Trophoblast cell (in vitro differentiated cells and primary cell): ENCODE results near the gene PEPD.
A peak's percentile ranks its signal among the peaks of the same experiment; 100 is the strongest.

Experiments used
- DNase-seq, 2 donors: peaks; one replicate each; pipeline ENCODE4 v3.0.0-alpha.2; 2016
- H2AFZ ChIP-seq: 2 replicates; pipeline ENCODE4 v1.6.1; 2013; ENCODE audit warnings: low read length, moderate library complexity, mild to moderate bottlenecking; ENCODE audit not compliant: insufficient read depth, poor library complexity
- H2AK5ac ChIP-seq: 2 replicates; pipeline ENCODE4 v1.6.1; 2013; ENCODE audit warnings: mild to moderate bottlenecking, low read length
- H2BK120ac ChIP-seq: 2 replicates; pipeline ENCODE4 v1.6.1; 2013; ENCODE audit warnings: low read length, mild to moderate bottlenecking, moderate library complexity; ENCODE audit not compliant: insufficient read depth, poor library complexity
- H2BK12ac ChIP-seq: 2 replicates; pipeline ENCODE4 v1.6.1; 2013; ENCODE audit warnings: mild to moderate bottlenecking, low read length, moderate library complexity
- H2BK5ac ChIP-seq: 2 replicates; pipeline ENCODE4 v1.6.1; 2013; ENCODE audit warnings: low read length, low read depth, moderate library complexity, mild to moderate bottlenecking; ENCODE audit not compliant: poor library complexity
- H3K14ac ChIP-seq: 2 replicates; pipeline ENCODE4 v1.6.1; 2013; ENCODE audit warnings: mild to moderate bottlenecking, low read length
- H3K18ac ChIP-seq: 2 replicates; pipeline ENCODE4 v1.6.1; 2013; ENCODE audit warnings: mild to moderate bottlenecking, low read length
- H3K23ac ChIP-seq: 2 replicates; pipeline ENCODE4 v1.6.1; 2013; ENCODE audit warnings: low read length
- H3K27ac ChIP-seq: 2 replicates; pipeline ENCODE4 v1.5.1; 2013; ENCODE audit warnings: low read depth, mild to moderate bottlenecking, inconsistent platforms, low read length, moderate library complexity
- H3K27me3 ChIP-seq: 2 replicates; pipeline ENCODE4 v1.6.1; 2013; ENCODE audit warnings: inconsistent platforms, mild to moderate bottlenecking, low read length, moderate library complexity; ENCODE audit not compliant: insufficient read depth
- H3K36me3 ChIP-seq, 2 experiments: 1 replicate in 1 of 2; 2 replicates in 1 of 2; pipeline ENCODE4 v1.6.1; 2013; ENCODE audit warnings: low read length in 2 of 2, mild to moderate bottlenecking in 2 of 2, moderate library complexity in 1 of 2; ENCODE audit not compliant: insufficient read depth in 2 of 2, control insufficient read depth in 1 of 2
- H3K4ac ChIP-seq: 2 replicates; pipeline ENCODE4 v1.6.1; 2013; ENCODE audit warnings: low read depth, mild to moderate bottlenecking, low read length, moderate library complexity
- H3K4me1 ChIP-seq, 2 experiments: 1 replicate in 1 of 2; 2 replicates in 1 of 2; pipeline ENCODE4 v1.6.1; 2013; ENCODE audit warnings: low read length in 2 of 2, mild to moderate bottlenecking in 2 of 2, moderate library complexity in 1 of 2; ENCODE audit not compliant: insufficient read depth in 2 of 2, control insufficient read depth in 1 of 2
- H3K4me2 ChIP-seq: 2 replicates; pipeline ENCODE4 v1.6.1; 2013; ENCODE audit warnings: inconsistent platforms, mild to moderate bottlenecking, low read length, moderate library complexity
- H3K4me3 ChIP-seq: 2 replicates; pipeline ENCODE4 v1.5.1; 2013; ENCODE audit warnings: mild to moderate bottlenecking, low read depth, low read length, inconsistent platforms
- H3K79me1 ChIP-seq: one replicate; pipeline ENCODE4 v1.6.1; 2013; ENCODE audit warnings: low read length
- H3K79me2 ChIP-seq: 2 replicates; pipeline ENCODE4 v1.6.1; 2013; ENCODE audit warnings: low read length, mild to moderate bottlenecking; ENCODE audit not compliant: control insufficient read depth, insufficient read depth, poor library complexity
- H3K9ac ChIP-seq: 2 replicates; pipeline ENCODE4 v1.6.1; 2013; ENCODE audit warnings: mild to moderate bottlenecking, low read length
- H3K9me3 ChIP-seq: 2 replicates; pipeline ENCODE4 v1.6.1; 2013; ENCODE audit warnings: low read depth, mild to moderate bottlenecking, control low read depth, inconsistent platforms, low read length; ENCODE audit not compliant: insufficient read depth
- H4K12ac ChIP-seq: 2 replicates; pipeline ENCODE4 v1.6.1; 2013; ENCODE audit warnings: low read depth, mild to moderate bottlenecking, low read length, moderate library complexity
- H4K8ac ChIP-seq: 2 replicates; pipeline ENCODE4 v1.6.1; 2013; ENCODE audit warnings: low read depth, mild to moderate bottlenecking, low read length, moderate library complexity
- H4K91ac ChIP-seq: one replicate; pipeline ENCODE4 v1.6.1; 2013; ENCODE audit warnings: low read depth, mild to moderate bottlenecking, low read length, moderate library complexity
- WGBS: extraction: QIAGEN DNeasy Blood & Tissue Kit; methylation state at CpG from one replicate; pipeline ENCODE4 v1.1.7; 2013; ENCODE audit warnings: missing lambda C conversion rate; ENCODE audit not compliant: insufficient read length, insufficient coverage; ENCODE audit errors: extremely low coverage; 5-methylcytosine and 5-hydroxymethylcytosine counted together

Gene PEPD

DNA sequence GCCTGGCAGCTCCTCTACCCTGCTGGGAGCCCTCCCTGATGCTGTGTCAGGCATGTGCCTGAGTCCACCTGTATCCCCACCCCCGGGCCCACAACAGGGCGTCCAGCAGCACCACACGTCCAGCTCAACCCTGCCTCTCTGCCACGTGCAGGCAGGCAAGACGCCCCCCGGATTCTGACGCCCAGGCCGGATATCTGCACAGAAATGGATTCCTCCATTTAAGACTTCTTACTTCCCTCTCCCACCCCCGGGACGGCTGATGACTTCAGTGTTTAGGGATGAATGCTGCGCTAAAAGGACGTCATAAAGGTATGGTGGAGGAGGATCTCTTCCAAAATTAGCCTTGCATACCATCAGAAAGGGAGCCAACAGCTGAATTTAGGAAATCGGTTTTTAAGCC is 10.2 kb downstream of the PEPD start:
- Histone ChIP-seq H3K4ac (no peak overlapping the region), H3K4me1 (peaks cover 15 to 18% of the 10 kb centered on the region in 2 experiments), H4K12ac (no peak overlapping the region), H3K4me2 (no peak overlapping the region), H3K27ac (no peak overlapping the region), H3K23ac (no peak overlapping the region), H2AFZ (no peak overlapping the region), H3K9me3 (peaks cover under 1% of the 10 kb centered on the region), H3K4me3 (no peak overlapping the region), H4K8ac (no peak overlapping the region), H4K91ac (no peak overlapping the region), H3K79me2 (no peaks in the 10 kb centered on the region), H2BK12ac (no peak overlapping the region), H3K14ac (no peak overlapping the region), H3K18ac (no peak overlapping the region), H3K9ac (no peak overlapping the region), H2BK5ac (no peak overlapping the region), H2BK120ac (no peak overlapping the region), H3K79me1 (no peaks in the 10 kb centered on the region), H2AK5ac (no peak overlapping the region), H3K27me3 (no peaks in the 10 kb centered on the region), H3K36me3 (peaks cover 0 to 2% of the 10 kb centered on the region in 2 experiments)
- WGBS: no CpG with 5 or more reads among the region's 13 CpGs
- DNase-seq: peak in 1 of 2 donors; percentile 25

- Histone ChIP-seq H3K36me3 (peaks cover 0 to 2% of the 10 kb centered on the region in 2 experiments), H3K9me3 (peaks cover 4% of the 10 kb centered on the region), H3K4me3 (no peak overlapping the region), H2BK5ac (no peak overlapping the region), H3K27ac (no peak overlapping the region), H2AFZ (no peak overlapping the region), H3K23ac (no peak overlapping the region), H2BK12ac (no peak overlapping the region), H2BK120ac (no peak overlapping the region), H4K8ac (no peak overlapping the region), H3K4me1 (peaks cover 15 to 18% of the 10 kb centered on the region in 2 experiments), H3K9ac (no peak overlapping the region), H3K14ac (no peak overlapping the region), H3K79me2 (no peaks in the 10 kb centered on the region), H4K12ac (no peak overlapping the region), H3K18ac (no peak overlapping the region), H3K4me2 (no peak overlapping the region), H3K79me1 (no peaks in the 10 kb centered on the region), H4K91ac (no peak overlapping the region), H3K4ac (no peak overlapping the region), H2AK5ac (no peak overlapping the region), H3K27me3 (no peaks in the 10 kb centered on the region)
- no peak for DNase-seq
- WGBS: no CpG with 5 or more reads among the region's 11 CpGs
These were observed 11.0 kb downstream of the PEPD start for GRCh38 chr19:33510462-33511194.

DNA sequence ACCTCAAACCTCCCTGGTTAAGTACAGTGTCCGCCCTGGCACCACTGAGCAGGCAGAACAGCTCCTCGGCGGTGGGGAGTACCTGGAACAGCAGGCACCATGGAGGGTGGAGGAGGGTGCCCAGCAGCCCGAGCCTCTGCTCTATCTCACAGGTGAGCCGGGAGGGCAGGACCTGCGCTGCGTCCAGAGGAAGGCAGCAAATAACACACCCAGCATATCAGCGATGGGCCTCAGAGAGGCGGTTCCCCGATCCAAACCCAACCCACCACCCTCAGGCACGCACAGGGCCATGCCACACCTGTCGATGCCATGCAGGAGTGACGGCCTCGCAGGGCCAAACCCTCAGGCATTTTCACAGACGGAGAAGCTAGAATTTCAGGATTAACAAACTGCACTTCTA is 11.8 kb downstream of the PEPD start:
- Histone ChIP-seq H3K27ac (no peak overlapping the region), H3K79me2 (no peaks in the 10 kb centered on the region), H2BK12ac (no peak overlapping the region), H2BK120ac (no peak overlapping the region), H2AFZ (no peak overlapping the region), H2BK5ac (no peak overlapping the region), H3K4ac (no peak overlapping the region), H3K27me3 (no peaks in the 10 kb centered on the region), H3K4me3 (no peak overlapping the region), H4K8ac (no peak overlapping the region), H3K4me1 (peaks cover 15 to 18% of the 10 kb centered on the region in 2 experiments), H3K79me1 (no peaks in the 10 kb centered on the region), H3K23ac (no peak overlapping the region), H3K18ac (no peak overlapping the region), H4K91ac (no peak overlapping the region), H3K4me2 (no peak overlapping the region), H3K14ac (no peak overlapping the region), H3K36me3 (peaks cover 0 to 2% of the 10 kb centered on the region in 2 experiments), H4K12ac (no peak overlapping the region), H3K9ac (no peak overlapping the region), H2AK5ac (no peak overlapping the region), H3K9me3 (peaks cover 4% of the 10 kb centered on the region)
- DNase-seq: peak; percentile 69 to 85
- no CpG with 5 or more reads among the region's 15 CpGs for WGBS

GRCh38 chr19:33508941-33509614 is 12.5 kb downstream of the PEPD start:
- no peak overlapping the region for H3K27ac ChIP-seq
- H3K23ac ChIP-seq: no peak overlapping the region
- no peak overlapping the region for H3K4me2 ChIP-seq
- no peak overlapping the region for H3K4me3 ChIP-seq
- DNase-seq: peak; percentile 40 to 59
- no peak overlapping the region for H3K14ac ChIP-seq
- H3K36me3 ChIP-seq: peaks cover 0 to 2% of the 10 kb centered on the region in 2 experiments
- no peak overlapping the region for H4K8ac ChIP-seq
- no CpG with 5 or more reads among the region's 12 CpGs for WGBS
- no peaks in the 10 kb centered on the region for H3K27me3 ChIP-seq
- no peak overlapping the region for H4K12ac ChIP-seq
- H3K79me1 ChIP-seq: no peaks in the 10 kb centered on the region
- no peak overlapping the region for H3K9ac ChIP-seq
- H2AFZ ChIP-seq: no peak overlapping the region
- no peak overlapping the region for H3K18ac ChIP-seq
- H2BK12ac ChIP-seq: no peak overlapping the region
- H3K4me1 ChIP-seq: peaks cover 15 to 18% of the 10 kb centered on the region in 2 experiments
- H2BK120ac ChIP-seq: no peak overlapping the region
- peaks cover 4% of the 10 kb centered on the region for H3K9me3 ChIP-seq
- no peak overlapping the region for H3K4ac ChIP-seq
- H3K79me2 ChIP-seq: no peaks in the 10 kb centered on the region
- no peak overlapping the region for H2BK5ac ChIP-seq
- no peak overlapping the region for H4K91ac ChIP-seq
- H2AK5ac ChIP-seq: no peak overlapping the region
